NCI-H748 treated with DMSO at 0.1 percent for 48 hours (cell line): ENCODE measurements around the gene USE1.

Source experiments
- DNase-seq: peaks from one replicate; lab custom pipeline; 2025; lab: John Stamatoyannopoulos, UW

Gene USE1

DNA sequence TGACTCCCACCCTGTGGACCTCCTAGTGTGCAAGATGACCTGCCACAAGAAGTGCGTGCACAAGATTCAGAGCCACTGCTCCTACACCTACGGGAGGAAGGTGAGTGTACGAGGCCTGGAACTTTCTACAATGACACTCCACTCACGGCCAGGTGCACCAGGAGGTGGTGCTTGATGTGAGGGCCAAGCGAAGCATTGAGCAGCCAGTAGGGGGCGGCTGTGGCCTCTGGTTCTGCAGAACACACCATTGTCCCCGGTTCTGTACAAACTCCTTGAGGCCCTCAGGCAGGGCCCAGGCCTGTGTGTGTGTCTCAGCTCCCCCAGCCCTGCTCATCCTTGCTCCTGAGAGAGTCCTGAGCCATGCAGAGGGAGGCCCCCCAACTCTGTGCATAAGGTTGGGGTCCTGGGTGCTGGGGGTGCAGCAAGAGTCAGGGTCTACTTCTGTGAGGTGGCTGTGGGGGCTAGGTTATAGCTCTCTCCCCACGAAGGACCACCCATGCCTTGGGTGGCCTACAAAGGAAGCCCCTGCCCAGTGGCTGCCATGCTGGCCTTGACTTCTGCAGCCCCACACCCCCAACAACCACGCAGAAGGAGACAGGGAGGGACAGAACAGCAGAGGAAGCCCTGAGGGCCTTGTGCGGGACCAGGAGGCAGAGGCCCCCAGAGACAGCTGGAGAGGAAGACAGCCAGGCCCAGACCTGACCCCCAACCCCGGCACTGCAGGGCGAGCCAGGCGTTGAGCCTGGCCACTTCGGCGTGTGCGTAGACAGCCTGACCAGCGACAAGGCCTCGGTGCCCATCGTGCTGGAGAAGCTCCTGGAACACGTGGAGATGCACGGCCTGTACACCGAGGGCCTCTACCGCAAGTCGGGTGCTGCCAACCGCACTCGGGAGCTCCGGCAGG is 9.7 kb upstream of the USE1 start:
- no peak for DNase-seq

- no peak for DNase-seq
Observed at GRCh38 chr19:17206736-17207581, 8.2 kb upstream of the USE1 start.

- no peak for DNase-seq
Observed at GRCh38 chr19:17209126-17210036, 5.8 kb upstream of the USE1 start.

- DNase-seq = no peak
Observed at GRCh38 chr19:17210296-17210695, 4.9 kb upstream of the USE1 start.

- DNase-seq = no peak
Observed at GRCh38 chr19:17211547-17212446, 3.4 kb upstream of the USE1 start.

- no peak for DNase-seq
Observed at GRCh38 chr19:17213334-17213733, 1.8 kb upstream of the USE1 start.

GRCh38 chr19:17214508-17215126 is 540 bp upstream of the USE1 start:
- no peak for DNase-seq

GRCh38 chr19:17216058-17216670 is 1.0 kb downstream of the USE1 start:
- DNase-seq = no peak

DNA sequence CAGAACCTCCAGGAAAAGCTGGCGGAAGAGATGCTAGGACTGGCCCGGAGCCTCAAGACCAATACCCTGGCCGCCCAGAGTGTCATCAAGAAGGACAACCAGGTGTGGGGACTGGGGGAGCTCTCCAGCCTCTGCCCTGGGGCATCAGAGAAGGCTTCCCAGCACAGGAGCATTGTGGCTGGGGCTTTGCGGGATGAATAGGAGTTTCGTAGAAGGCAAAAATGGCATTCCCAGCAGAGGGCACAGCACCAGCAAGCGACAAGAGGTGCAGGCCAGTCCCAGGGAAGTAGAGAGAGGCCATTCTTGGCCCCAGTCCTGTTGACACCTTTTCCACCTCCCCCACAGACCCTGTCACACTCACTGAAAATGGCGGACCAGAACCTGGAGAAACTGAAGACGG is 4.1 kb downstream of the USE1 start:
- no peak for DNase-seq

GRCh38 chr19:17220207-17220758 is 5.1 kb downstream of the USE1 start:
- DNase-seq = no peak

GRCh38 chr19:17225053-17225452 is 9.9 kb downstream of the USE1 start:
- no peak for DNase-seq

DNA sequence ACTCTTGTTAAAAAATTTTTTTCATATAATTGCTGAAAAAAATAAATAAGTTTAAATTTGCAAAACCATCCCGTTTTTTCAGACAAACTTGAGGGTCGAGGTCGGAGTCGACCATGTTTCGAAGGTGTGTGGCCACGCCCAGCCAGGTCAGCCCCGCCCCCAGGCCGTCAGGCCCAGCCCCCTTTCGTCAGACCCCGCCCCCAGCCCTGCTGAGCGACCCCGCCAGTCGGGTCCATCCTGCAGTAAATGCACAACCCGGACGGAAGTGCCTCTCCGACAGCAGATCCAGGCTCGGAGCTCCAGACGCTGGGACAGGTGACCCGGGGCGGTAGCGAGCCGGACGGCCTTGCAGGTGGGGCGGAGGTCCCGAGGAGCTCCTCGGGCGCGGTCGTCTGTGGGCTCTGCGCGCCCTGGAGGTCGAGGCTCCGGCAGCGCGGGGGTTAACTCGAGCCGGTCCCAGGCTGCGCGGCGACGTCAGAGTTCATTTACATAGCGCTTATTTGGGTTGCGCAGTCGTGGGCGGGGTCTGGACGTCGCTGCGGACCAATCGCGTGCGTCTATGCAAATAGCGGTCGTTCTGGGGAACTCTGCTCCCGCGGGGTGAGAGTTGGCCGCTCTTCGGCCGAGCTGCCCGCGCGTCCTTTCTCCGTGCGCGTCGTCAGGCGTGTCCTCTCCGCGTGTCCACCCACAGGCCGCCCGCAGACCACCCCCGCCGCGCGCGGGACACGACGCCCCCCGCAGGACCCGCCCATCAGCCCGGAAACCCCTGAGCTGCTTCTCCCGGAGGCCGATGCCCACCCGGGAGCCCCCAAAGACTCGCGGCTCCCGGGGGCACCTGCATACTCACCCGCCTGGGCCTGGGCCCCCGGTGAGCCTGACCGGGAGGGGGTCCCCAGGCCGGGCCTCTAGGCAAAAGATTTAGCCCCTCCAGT is 11.1 kb downstream of the USE1 start, which contains the start of gene OCEL1:
Gene OCEL1, plus strand, starts transcription at position 225 of the 932 bp plus-strand sequence. Its CDS starts 22 bp downstream, at position 247.
- DNase-seq = peak; percentile 84

- DNase-seq = no peak
Observed at GRCh38 chr19:17227798-17228367, 12.7 kb downstream of the USE1 start.

GRCh38 chr19:17229890-17230289 is 14.7 kb downstream of the USE1 start:
- DNase-seq = no peak

GRCh38 chr19:17232258-17232657 is 17.1 kb downstream of the USE1 start:
- no peak for DNase-seq

DNA sequence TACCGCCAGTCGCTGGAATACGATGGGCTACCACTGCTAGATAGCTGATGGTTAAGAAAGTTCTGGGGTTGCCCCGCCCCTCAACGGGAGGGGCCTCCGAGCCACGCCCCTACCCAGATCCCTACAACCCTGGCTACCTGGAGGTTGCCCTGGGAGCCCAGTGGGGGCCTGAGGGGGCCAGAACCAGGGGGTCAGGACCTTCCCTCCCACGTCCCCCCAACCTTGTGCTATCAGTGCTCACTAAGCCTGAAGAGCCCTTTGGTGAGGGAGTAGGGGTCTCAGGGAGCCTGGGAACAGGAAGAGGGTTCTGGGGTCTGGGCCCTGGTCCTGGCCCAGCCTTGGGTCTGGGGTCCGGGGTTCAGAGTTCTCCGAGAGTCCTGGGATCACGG is 19.7 kb downstream of the USE1 start:
- DNase-seq = peak; percentile 24

DNA sequence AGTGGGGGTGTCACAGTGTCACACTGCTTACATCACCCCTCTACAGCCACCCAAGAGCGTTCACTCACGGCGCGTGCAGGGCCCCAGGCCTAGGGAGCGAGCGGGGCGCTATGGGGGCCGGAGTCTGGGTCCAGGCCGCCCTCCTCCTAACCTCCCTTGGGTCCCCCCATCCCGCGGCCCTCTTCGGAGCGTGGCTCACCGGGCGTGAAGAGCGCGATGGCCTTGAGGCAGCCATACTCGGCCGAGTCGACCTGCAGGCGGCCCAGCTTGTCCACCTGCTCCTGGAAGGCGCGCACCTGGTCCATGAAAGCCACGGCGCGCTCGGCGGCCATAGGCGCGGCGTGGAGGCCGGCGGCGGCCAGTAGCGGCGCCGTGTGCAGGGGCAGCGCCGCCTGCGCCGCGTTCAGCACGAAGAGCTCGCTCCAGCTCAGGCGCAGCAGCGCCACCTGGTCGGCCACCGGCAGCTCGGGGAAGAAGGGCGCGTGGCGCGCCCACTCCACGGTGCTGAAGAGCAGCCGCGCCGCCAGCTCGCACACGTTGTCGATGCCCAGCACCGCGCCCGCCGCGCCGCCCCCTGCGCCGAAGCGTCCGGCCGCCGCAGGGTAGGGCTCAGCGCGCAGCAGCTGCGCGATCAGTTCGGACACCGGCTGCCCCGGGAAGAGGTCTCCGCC is 20.3 kb downstream of the USE1 start:
- DNase-seq = peak; percentile 24
